Heart left ventricle (tissue), 13 donors: Measurements from ENCODE around the gene MAPK4.

ENCODE experiments used
- POLR2A ChIP-seq, 2 donors: fragments of 450-650 bp; IDR thresholded peaks; one replicate each; pipeline ENCODE4 v1.6.1; 2017; ENCODE audit warnings: antibody characterized with exemption in 2 of 2, mild to moderate bottlenecking in 2 of 2, moderate library complexity in 2 of 2
- TF ChIP-seq, protein P1 (sequence below), 12 donors: fragments of 200-600 bp; sonication (generic) in 4 of 12; IDR thresholded peaks; one replicate each; pipeline versions ENCODE4 v1.5.0 to v1.8.0; 2018 to 2022; ENCODE audit warnings: antibody characterized with exemption in 12 of 12, mild to moderate bottlenecking in 5 of 12
- donor health status: ischemic (EF 13 %, LVEDD 7.1; RV severe dilation, severe dysfunction).
- donor health status: DM: no; HTN: yes; CAD: no.
- donor health status: DM: no; HTN: no; CAD: no.
- donor health status: ischemic (EF 25% LVEDD 6.9; RV normal size, moderate dysfunction).
- donor health status: ischemic (EF 25% LVEDD 5.7; RV mildly dilated, moderate dysfunction).
- donor health status: ischemic (EF 35%, LVEDD 5.7; RV mildly dilated, moderate dysfunction).
- donor health status: nonischemic (EF 11% LVEDD 7.7; RV severe dilation, severe dysfunction).
- donor health status: DM: yes; HTN: yes; CAD: no.
- donor health status: PGD.
- donor health status: ischemic (EF 29% LVEDD 5.4; RV normal size, mild dysfunction).
- donor health status: nonischemic (EF 23%, LVEDD 6.1; RV moderate dilation, normal function).

DNA sequence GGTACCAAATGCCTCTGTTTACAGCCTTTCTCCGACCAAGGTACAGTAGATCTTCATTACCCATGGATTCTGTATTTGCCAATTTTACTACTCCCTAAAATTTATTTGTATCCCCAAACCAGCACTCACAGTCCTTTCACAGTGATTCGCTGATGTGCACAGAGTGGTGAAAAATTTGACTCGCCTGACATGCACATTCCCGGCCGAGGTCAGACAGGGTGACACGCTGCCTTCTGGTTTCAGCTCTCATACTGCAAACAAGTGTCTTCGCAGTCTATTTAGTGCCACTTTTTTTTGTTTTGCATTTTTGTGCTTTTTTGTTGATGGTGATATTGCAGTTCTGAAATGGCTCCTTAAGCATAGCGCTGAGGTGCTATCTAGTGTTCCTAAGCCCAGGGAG lies 71.0 kb downstream of the MAPK4 start:
- TF ChIP-seq, protein P1, sequence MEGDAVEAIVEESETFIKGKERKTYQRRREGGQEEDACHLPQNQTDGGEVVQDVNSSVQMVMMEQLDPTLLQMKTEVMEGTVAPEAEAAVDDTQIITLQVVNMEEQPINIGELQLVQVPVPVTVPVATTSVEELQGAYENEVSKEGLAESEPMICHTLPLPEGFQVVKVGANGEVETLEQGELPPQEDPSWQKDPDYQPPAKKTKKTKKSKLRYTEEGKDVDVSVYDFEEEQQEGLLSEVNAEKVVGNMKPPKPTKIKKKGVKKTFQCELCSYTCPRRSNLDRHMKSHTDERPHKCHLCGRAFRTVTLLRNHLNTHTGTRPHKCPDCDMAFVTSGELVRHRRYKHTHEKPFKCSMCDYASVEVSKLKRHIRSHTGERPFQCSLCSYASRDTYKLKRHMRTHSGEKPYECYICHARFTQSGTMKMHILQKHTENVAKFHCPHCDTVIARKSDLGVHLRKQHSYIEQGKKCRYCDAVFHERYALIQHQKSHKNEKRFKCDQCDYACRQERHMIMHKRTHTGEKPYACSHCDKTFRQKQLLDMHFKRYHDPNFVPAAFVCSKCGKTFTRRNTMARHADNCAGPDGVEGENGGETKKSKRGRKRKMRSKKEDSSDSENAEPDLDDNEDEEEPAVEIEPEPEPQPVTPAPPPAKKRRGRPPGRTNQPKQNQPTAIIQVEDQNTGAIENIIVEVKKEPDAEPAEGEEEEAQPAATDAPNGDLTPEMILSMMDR (IDR thresholded peaks at IDR 0.05): no peak
- TF ChIP-seq POLR2A (IDR thresholded peaks at IDR 0.05): no peak
